ENCODE results near the gene ATP2B3. TPM values are rescaled to one million over a fixed set of nuclear protein-coding genes. Genes with fewer than 3 reads are reported as not detected.

Gene ATP2B3
- under 1 TPM; 0.23 to 0.36 (median 0.31) TPM for polyA plus RNA-seq (ENCODE audit: insufficient read length in 4 of 4)

- DNase-seq (ENCODE audit: low read depth in 4 of 4, low spot score in 3 of 4) = no peak
Measured at GRCh38 chrX:153517423-153517822, at the start of gene ATP2B3. ATP2B3 (plus strand) TSS chrX:153517642; CDS start chrX:153536248, 18,606 bp downstream.

DNA sequence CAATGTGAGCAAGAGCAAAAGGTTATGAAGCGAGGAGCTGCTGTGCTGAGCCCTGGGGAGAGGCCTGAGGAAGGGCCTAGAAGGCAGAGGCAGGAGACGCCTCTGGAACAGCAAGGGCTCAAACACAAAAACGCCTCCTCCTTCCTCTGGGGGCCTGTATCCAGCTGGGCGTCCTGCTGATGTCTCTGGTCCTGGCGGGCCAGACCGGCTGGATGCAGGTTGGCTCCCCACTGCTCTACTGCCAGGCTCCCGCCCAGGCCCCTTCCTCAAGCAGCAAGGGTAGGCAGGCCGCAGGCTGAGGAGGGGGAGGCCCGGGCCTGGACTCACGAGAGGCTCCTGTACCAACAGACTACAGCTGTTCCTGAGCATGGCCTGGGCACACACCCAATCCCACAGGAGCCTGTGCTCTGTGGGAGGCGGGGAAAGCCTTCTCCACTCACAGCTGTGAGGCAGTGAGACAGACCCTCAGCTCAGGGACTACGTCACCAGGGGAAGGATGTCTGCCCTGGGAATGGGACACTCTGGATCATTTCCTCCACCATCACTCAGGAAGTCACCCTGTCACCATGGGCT is 49.3 kb upstream of the ATP2B3 start:
- no peak for DNase-seq (ENCODE audit: low read depth in 4 of 4, low spot score in 3 of 4)

DNA sequence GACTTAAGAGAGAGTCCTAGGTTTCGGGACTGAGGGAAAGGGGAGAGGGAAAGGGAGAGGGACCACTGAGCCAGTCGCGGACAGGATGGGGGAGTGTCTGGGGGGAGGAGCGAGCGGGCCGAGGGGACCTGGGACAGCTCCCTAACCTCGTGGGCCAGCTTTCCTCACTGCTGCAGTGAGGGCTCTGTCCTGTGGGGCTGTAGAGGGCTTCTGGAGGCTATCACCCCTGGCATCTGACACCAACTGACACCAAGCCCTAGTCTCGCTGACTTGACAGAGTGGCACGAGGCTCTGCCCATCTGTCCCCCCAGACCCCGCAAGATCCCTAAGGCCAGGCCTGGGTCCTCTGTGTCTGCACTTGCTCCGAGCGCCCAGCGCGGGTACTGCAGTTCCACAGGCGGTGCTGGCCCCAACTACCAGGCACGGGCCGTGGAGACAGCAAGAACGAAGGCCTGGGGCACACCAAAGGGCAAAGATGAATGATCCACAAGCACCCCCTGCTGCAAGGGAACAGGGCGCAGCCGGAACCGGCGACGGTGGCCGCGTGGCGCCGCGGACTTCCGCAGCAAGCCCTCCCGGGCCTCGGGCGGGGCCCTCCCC is 47.5 kb upstream of the ATP2B3 start:
- no peak for DNase-seq (ENCODE audit: low read depth in 4 of 4, low spot score in 3 of 4)

DNA sequence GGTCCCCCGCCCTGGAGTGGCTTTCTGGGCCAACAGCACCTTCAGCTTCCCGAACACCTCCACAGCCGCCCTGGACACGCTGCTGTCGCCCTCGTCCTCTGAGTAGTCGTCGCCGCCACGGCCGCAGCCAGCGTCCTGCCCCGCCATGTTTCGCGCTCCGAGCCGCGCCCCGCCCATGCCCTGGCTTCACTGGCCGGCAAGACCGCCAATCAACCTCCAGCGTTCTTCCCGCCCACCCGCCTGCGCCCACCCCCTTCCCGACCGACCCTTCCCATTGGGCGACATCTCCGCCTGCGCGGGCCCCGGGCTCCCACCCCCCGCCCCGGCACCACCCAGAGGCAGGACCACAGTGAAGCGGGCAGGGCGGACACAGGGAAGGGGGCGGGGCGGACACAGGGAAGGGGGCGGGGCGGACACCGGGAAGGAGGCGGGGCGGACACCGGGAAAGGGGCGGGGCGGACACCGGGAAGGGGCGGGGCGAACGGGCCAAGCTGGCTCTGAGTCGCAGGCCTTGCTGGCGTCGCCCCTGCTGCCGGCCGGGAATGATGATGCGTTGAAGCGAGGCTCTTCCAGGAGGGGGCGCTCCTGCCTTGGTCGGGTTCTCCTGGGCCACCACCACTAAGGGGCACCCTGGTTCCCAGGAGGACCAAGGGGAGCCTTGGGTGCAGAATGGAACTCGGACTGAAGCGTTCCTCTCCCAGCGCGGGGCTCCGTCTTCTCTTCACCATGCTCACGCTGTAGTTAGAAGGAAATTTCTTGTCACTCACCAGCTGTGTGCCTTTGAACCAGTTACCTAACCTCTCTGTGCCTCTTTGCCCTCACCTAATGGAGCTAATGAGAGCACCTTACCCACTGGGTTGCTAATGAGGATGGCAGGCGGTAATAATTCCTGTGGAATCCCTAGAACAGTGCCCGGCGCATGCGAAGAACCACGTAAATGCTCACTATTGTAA is 46.8 kb upstream of the ATP2B3 start, which contains the start of gene HAUS7:
HAUS7 (minus strand) TSS at position 166 of the 953 bp plus-strand sequence; CDS start at position 147, 19 bp downstream.
- peak; percentile 69 to 76 (median 72) for DNase-seq (ENCODE audit: low read depth in 4 of 4, low spot score in 3 of 4)

DNA sequence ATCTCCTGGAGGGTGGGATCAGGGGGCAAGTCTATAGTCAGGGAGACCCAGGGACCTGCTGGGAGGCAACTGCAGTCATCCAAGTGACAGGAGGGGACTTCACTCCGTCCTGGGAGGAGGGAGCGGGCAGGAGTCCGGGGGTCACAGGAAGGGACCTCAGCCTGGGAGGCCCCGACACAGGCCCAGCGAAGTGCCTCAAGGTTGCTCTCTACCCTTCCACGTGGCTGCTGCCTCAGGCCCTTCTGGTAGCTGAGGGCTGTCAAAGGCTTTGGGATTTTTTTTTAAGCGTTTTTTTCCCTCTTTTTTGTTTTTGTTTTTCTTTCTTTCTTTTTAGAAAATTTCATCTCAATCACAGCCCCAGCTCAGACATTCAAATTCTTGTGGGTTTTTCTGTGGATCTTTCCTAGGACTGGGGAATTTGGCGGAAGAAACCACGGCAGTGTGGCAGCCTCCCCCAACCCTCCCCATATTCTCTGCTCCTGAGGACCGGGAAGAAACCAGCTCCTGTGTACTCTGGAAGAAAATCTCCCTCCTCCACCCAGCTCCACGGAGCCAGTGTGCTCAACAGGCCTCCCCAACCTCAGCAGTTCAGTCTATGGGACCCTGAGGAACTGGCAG is 45.7 kb upstream of the ATP2B3 start:
- DNase-seq (ENCODE audit: low read depth in 4 of 4, low spot score in 3 of 4) = no peak

- DNase-seq (ENCODE audit: low read depth in 4 of 4, low spot score in 3 of 4) = no peak
Measured at GRCh38 chrX:153473126-153473525, 44.3 kb upstream of the ATP2B3 start.

GRCh38 chrX:153474266-153474665 is 43.2 kb upstream of the ATP2B3 start:
- DNase-seq (ENCODE audit: low read depth in 4 of 4, low spot score in 3 of 4) = no peak

- no peak for DNase-seq (ENCODE audit: low read depth in 4 of 4, low spot score in 3 of 4)
Measured at GRCh38 chrX:153474718-153475117, 42.7 kb upstream of the ATP2B3 start.

DNA sequence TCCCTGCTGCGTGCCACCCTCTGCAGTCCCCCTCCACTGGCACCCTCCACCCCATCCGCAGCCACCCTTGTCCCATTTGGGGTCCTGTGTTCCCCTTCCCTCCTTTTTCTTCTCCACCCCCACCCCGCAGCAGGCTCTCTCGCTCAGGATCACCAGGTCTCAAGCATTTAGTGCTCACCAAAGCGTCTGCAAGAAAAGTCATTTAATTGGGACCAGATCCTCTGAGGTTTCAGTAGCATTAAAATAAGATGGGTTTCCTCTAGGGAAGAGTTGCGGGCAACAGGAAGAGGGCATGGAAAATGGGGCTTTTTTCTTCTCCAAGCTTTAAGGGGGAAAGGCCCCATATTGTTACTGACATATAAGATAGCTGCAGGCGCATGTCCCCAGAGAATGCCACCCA is 42.2 kb upstream of the ATP2B3 start:
- no peak for DNase-seq (ENCODE audit: low read depth in 4 of 4, low spot score in 3 of 4)

DNA sequence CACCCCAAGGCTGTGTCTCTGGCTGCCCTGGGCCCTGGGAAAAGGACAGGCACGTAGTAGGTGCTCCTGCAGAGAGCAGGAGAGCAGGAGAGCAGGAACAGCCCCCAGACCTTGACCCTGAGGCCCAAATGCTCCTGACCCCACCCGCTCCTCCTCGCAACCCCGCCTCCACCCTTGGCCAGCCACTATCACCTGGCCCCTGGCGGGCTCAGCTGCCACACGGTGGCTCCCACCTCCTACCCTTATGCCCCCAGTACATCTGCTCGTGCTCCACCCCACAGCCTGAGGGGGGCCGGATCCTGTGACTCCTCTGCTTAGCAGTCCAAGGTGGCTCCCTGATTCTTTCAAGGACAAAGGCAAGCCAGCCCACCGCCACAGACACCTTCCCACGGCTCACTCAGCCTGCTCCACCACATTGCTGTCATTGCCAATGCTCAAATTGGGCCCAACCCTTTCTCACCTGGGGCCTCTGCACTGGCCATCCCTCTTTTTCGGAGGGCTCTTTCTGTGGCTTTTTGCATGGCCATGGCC is 41.6 kb upstream of the ATP2B3 start:
- DNase-seq (ENCODE audit: low read depth in 4 of 4, low spot score in 3 of 4) = no peak

- no peak for DNase-seq (ENCODE audit: low read depth in 4 of 4, low spot score in 3 of 4)
Measured at GRCh38 chrX:153476666-153477363, 40.6 kb upstream of the ATP2B3 start.

DNA sequence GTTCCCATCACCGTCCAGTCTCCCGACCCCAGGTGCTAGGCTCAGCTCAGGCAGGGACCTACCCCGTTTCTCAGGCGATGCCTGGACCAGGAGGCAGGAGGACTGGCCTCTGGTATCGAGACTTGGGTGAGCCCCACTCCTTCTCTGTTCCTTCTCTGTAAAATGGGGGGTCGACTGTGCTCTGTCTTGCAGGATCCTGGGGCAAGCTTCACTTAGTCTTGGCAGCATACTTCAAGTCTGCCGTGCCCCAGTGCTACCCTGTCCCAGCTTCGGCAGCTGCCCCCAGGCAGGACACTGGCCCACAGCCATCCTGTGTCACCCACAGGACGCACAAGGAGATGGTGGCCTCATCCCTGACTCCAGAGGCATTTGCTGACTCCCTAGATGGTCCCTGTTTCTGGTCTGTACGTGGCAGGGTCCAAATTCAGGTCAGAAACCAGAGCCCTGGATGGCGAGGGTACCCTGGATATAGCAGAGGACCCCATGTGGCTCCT is 40.0 kb upstream of the ATP2B3 start:
- no peak for DNase-seq (ENCODE audit: low read depth in 4 of 4, low spot score in 3 of 4)

DNA sequence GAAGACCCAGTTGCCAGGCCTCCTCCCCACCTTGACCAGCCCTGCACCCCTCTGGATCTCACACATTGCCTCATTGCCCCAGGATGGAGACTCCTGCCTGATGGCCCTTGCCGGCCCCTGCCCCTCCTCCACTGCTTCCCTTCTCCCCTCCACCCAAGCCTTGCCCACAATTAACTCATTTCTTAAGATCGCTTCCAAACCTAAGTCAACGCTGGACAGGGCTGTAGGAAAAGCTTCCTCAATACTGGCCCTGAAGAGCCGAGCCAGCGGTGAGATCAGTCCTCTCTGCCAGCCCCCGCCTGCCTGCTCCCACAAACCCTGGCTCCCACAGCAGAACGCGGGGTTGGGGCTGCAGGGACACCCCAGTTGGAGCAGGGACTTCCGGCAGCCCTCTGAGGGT is 39.5 kb upstream of the ATP2B3 start:
- DNase-seq (ENCODE audit: low read depth in 4 of 4, low spot score in 3 of 4) = no peak

DNA sequence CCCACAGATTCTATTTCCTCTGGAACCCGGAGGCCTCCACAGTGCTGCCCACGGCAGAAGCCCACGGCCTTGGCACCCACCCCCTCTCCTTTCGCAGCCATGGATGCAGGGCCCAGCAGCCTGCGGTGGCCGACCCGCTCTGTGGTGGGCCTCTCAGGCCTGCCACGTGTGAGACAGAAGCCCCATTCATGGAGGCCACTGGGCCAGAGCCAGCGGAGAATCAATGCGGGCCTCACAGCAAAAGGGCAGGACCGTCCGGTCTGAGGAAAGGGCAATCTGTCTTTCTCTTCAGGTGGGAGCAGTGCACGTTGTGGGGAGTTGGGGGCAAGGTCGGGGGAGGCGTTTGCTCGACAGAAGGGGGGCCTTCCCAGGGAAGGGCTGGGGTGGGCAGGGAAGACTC is 38.7 kb upstream of the ATP2B3 start:
- DNase-seq (ENCODE audit: low read depth in 4 of 4, low spot score in 3 of 4) = no peak

GRCh38 chrX:153481043-153481442 is 36.4 kb upstream of the ATP2B3 start:
- DNase-seq (ENCODE audit: low read depth in 4 of 4, low spot score in 3 of 4) = no peak

- DNase-seq (ENCODE audit: low read depth in 4 of 4, low spot score in 3 of 4) = no peak
Measured at GRCh38 chrX:153482376-153483015, 34.9 kb upstream of the ATP2B3 start.

GRCh38 chrX:153485396-153486080 is 31.9 kb upstream of the ATP2B3 start:
- DNase-seq (ENCODE audit: low read depth in 4 of 4, low spot score in 3 of 4) = no peak

DNA sequence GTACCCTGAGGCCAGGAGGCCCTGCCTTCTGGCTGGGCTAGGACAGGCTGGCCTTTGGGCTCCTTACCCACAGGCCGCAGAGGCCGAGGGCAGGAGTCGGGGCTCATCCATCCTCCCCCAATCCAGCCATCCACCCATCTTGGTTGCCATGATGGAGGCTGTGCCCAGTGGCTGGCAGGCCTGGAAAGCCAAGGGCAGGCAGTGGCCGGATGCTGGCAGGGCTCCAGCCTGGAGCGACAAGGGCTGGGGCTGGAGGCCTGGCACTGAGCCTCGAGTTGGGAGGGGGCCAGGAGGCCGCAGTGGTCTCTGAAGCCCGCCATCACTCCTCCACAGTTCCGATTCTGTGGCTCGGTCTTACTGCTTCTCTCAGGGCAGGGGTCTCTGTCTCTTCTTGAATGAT is 31.3 kb upstream of the ATP2B3 start:
- no peak for DNase-seq (ENCODE audit: low read depth in 4 of 4, low spot score in 3 of 4)

- no peak for DNase-seq (ENCODE audit: low read depth in 4 of 4, low spot score in 3 of 4)
Measured at GRCh38 chrX:153487590-153488071, 29.8 kb upstream of the ATP2B3 start.
